Measurements from ENCODE around the gene CELF1.

- no peak for TF ChIP-seq CTCF (conservative IDR thresholded peaks at IDR 0.05 in 1 of 2, IDR thresholded peaks at IDR 0.05 in 1 of 2; ENCODE audit: extremely low read depth in 1 of 2, insufficient read depth in 1 of 2, low read depth in 1 of 2, low read length in 2 of 2)
- TF ChIP-seq EZH2 (IDR thresholded peaks at IDR 0.05; ENCODE audit: borderline replicate concordance, low read length), result no peak
These were observed 7.5 kb upstream of the CELF1 start for GRCh38 chr11:47560426-47560825.

All from mammary epithelial cell (primary cell).